PFSK-1 (cell line): Measurements from ENCODE around the gene PRODH. TPM values are rescaled to one million over a fixed set of nuclear protein-coding genes. Genes with fewer than 3 reads are reported as not detected.

Source experiments
- FOXP2 ChIP-seq: optimal IDR thresholded peaks from 2 replicates; pipeline ENCODE3; 2011; ENCODE audit warnings: borderline replicate concordance, control low read depth, inconsistent platforms; ENCODE audit not compliant: insufficient read depth; ENCODE audit errors: extremely low read length, extremely low read depth
- POLR2AphosphoS5 ChIP-seq: IDR thresholded peaks from 2 replicates; pipeline ENCODE4 v1.6.1; 2012; ENCODE audit warnings: low read depth, mild to moderate bottlenecking, control low read depth, low read length, moderate library complexity
- REST ChIP-seq, 2 experiments: IDR thresholded peaks; 2 replicates each; pipeline versions ENCODE4 v1.6.1 to v1.8.0; 2011 to 2012; ENCODE audit warnings: low read depth in 2 of 2, low read length in 2 of 2, control low read depth in 1 of 2, inconsistent platforms in 1 of 2, mild to moderate bottlenecking in 1 of 2, moderate library complexity in 1 of 2; ENCODE audit not compliant: insufficient read depth in 1 of 2
- SIN3A ChIP-seq: IDR thresholded peaks from 2 replicates; pipeline ENCODE4 v1.6.1; 2012; ENCODE audit warnings: mild to moderate bottlenecking, low read length, moderate library complexity, borderline replicate concordance; ENCODE audit not compliant: insufficient read depth
- TAF1 ChIP-seq: IDR thresholded peaks from 2 replicates; pipeline ENCODE4 v1.6.1; 2012; ENCODE audit warnings: low read length, control low read depth, borderline replicate concordance; ENCODE audit not compliant: insufficient read depth
- polyA plus RNA-seq: library from polyadenylated mRNA; unstranded; fragments of >200 nt; gene quantifications from one replicate; pipeline ENCODE4 v1.2.1, GENCODE V29; 2012; ENCODE audit warnings: low read depth, missing spikeins; ENCODE audit not compliant: insufficient read length

The PRODH gene, protein sequence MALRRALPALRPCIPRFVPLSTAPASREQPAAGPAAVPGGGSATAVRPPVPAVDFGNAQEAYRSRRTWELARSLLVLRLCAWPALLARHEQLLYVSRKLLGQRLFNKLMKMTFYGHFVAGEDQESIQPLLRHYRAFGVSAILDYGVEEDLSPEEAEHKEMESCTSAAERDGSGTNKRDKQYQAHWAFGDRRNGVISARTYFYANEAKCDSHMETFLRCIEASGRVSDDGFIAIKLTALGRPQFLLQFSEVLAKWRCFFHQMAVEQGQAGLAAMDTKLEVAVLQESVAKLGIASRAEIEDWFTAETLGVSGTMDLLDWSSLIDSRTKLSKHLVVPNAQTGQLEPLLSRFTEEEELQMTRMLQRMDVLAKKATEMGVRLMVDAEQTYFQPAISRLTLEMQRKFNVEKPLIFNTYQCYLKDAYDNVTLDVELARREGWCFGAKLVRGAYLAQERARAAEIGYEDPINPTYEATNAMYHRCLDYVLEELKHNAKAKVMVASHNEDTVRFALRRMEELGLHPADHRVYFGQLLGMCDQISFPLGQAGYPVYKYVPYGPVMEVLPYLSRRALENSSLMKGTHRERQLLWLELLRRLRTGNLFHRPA
- polyA plus RNA-seq = 0.30 TPM

- TF ChIP-seq TAF1 (no peak), REST (IDR thresholded peaks at IDR 0.05; ENCODE audit: insufficient read depth in 1 of 2, low read depth in 2 of 2, low read length in 2 of 2) (no peak), FOXP2 (no peak), POLR2AphosphoS5 (no peak), SIN3A (no peak)
These were observed at the start of gene PRODH for GRCh38 chr22:18935889-18936529. Gene PRODH (minus strand): TSS chr22:18936293. CDS start chr22:18936287, 6 bp downstream.

DNA sequence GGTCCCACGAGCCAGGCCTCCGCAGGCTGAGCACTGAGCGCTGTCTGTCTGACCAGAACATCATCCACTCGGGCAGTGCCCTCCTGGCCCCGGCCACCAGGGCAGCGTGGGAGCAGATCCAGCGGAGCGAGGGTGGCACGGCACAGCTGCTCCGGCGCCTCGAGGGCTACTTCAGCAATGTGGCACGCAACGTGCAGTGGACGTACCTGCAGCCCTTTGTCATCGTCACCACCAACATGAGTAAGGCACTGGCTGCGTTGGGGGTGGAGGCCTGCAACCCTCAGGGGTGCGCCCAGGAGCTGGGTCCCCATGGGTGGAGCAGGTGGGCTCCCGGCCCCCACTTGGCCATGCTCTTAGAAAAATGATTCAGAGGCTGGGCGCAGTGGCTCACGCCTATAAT, 49.7 kb upstream of the PRODH start:
- no peak for TF ChIP-seq SIN3A
- TF ChIP-seq FOXP2 = no peak
- TF ChIP-seq TAF1 = no peak
- TF ChIP-seq POLR2AphosphoS5 = no peak
- TF ChIP-seq REST (IDR thresholded peaks at IDR 0.05; ENCODE audit: insufficient read depth in 1 of 2, low read depth in 2 of 2, low read length in 2 of 2) = no peak

DNA sequence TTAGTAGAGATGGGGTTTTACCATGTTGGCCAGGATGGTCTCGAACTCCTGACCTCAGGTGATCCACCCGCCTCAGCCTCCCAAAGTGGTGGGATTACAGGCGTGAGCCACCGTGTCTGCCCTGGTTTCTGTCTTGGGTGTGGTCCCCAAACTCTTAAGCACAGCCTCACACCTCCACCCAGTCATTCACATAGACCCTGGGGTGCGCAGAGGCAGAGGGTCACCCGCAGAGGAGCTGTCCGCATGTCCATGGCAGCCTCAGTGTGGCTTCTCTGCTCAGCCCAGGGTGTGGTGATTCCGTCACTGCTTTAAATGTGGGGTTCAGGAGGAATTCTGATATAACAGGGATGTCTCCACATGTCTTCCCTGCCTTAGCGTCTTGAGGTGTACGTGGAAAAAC, 48.5 kb upstream of the PRODH start:
- TF ChIP-seq FOXP2 = no peak
- TF ChIP-seq TAF1 = no peak
- no peak for TF ChIP-seq SIN3A
- no peak for TF ChIP-seq POLR2AphosphoS5
- TF ChIP-seq REST (IDR thresholded peaks at IDR 0.05; ENCODE audit: insufficient read depth in 1 of 2, low read depth in 2 of 2, low read length in 2 of 2) = no peak

GRCh38 chr22:18983120-18983651, 47.1 kb upstream of the PRODH start:
- TF ChIP-seq POLR2AphosphoS5 (no peak), SIN3A (no peak), TAF1 (no peak), REST (IDR thresholded peaks at IDR 0.05; ENCODE audit: insufficient read depth in 1 of 2, low read depth in 2 of 2, low read length in 2 of 2) (no peak), FOXP2 (no peak)
